Ishikawa (cell line): ENCODE results near the gene PRSS12.

Source experiments
- CEBPB ChIP-seq: IDR thresholded peaks from 2 replicates; pipeline ENCODE4 v1.6.1; 2012
- CREB1 ChIP-seq: IDR thresholded peaks from 2 replicates; pipeline ENCODE4 v1.6.1; 2012; ENCODE audit warnings: low read depth
- EGR1 ChIP-seq: IDR thresholded peaks from 2 replicates; pipeline ENCODE4 v1.6.1; 2012
- EP300 ChIP-seq: IDR thresholded peaks from 2 replicates; pipeline ENCODE4 v1.6.1; 2012; ENCODE audit warnings: borderline replicate concordance
- FOXM1 ChIP-seq: IDR thresholded peaks from 2 replicates; pipeline ENCODE4 v1.6.1; 2012; ENCODE audit warnings: low read depth, borderline replicate concordance
- MAX ChIP-seq: IDR thresholded peaks from 2 replicates; pipeline ENCODE4 v1.6.1; 2012
- NFIC ChIP-seq: IDR thresholded peaks from 2 replicates; pipeline ENCODE4 v1.6.1; 2012
- RAD21 ChIP-seq: IDR thresholded peaks from 2 replicates; pipeline ENCODE4 v1.6.1; 2012; ENCODE audit warnings: low read depth
- REST ChIP-seq: IDR thresholded peaks from 2 replicates; pipeline ENCODE4 v1.6.1; 2012; ENCODE audit warnings: low read depth, mild to moderate bottlenecking
- TAF1 ChIP-seq: IDR thresholded peaks from 2 replicates; pipeline ENCODE4 v1.6.1; 2012; ENCODE audit warnings: low read depth, mild to moderate bottlenecking
- TCF12 ChIP-seq: IDR thresholded peaks from 2 replicates; pipeline ENCODE4 v1.6.1; 2012; ENCODE audit warnings: low read depth
- TEAD4 ChIP-seq: IDR thresholded peaks from 2 replicates; pipeline ENCODE4 v1.6.1; 2012
- USF1 ChIP-seq: IDR thresholded peaks from 2 replicates; pipeline ENCODE4 v1.6.1; 2012
- YY1 ChIP-seq: IDR thresholded peaks from 2 replicates; pipeline ENCODE4 v1.6.1; 2012; ENCODE audit warnings: low read depth
- ZBTB7A ChIP-seq: IDR thresholded peaks from 2 replicates; pipeline ENCODE4 v1.6.1; 2012; ENCODE audit warnings: low read depth

The PRSS12 gene

GRCh38 chr4:118343501-118343900 is 9.3 kb downstream of the PRSS12 start:
- TF ChIP-seq EGR1: no peak
- TF ChIP-seq CEBPB: no peak
- TF ChIP-seq CREB1: no peak
- no peak for TF ChIP-seq USF1
- TF ChIP-seq REST: no peak
- TF ChIP-seq FOXM1: no peak
- no peak for TF ChIP-seq RAD21
- no peak for TF ChIP-seq EP300
- no peak for TF ChIP-seq YY1
- no peak for TF ChIP-seq TEAD4
- TF ChIP-seq TCF12: no peak
- no peak for TF ChIP-seq TAF1
- no peak for TF ChIP-seq NFIC
- TF ChIP-seq ZBTB7A: no peak
- no peak for TF ChIP-seq MAX

- TF ChIP-seq NFIC (no peak), YY1 (no peak), CEBPB (no peak), TEAD4 (no peak), ZBTB7A (no peak), TAF1 (no peak), CREB1 (no peak)
These were observed 12.7 kb downstream of the PRSS12 start for GRCh38 chr4:118340109-118340508.

GRCh38 chr4:118338981-118339765 is 13.6 kb downstream of the PRSS12 start:
- no peak for TF ChIP-seq YY1
- TF ChIP-seq ZBTB7A: no peak
- TF ChIP-seq EP300: peak; percentile 23; the same call in 1 of the 2 replicates
- TF ChIP-seq MAX: no peak
- TF ChIP-seq NFIC: 0 out of 2 replicates have a peak, but pooled peaks have one; percentile 22
- TF ChIP-seq TAF1: no peak
- TF ChIP-seq REST: no peak
- TF ChIP-seq TEAD4: no peak
- TF ChIP-seq TCF12: no peak
- TF ChIP-seq CREB1: no peak
- TF ChIP-seq CEBPB: no peak
- no peak for TF ChIP-seq EGR1
- TF ChIP-seq USF1: no peak
- TF ChIP-seq RAD21: no peak
- TF ChIP-seq FOXM1: peak; percentile 25; the same call in 1 of the 2 replicates

- TF ChIP-seq CEBPB (no peak), RAD21 (no peak), TCF12 (no peak), ZBTB7A (no peak), MAX (no peak), EGR1 (no peak)
These were observed 14.3 kb downstream of the PRSS12 start for GRCh38 chr4:118338518-118338917.

- no peak for TF ChIP-seq CEBPB
- TF ChIP-seq RAD21: no peak
- no peak for TF ChIP-seq NFIC
- TF ChIP-seq USF1: no peak
- TF ChIP-seq TEAD4: no peak
- TF ChIP-seq ZBTB7A: no peak
- TF ChIP-seq YY1: no peak
- TF ChIP-seq CREB1: no peak
- TF ChIP-seq EGR1: no peak
- TF ChIP-seq TCF12: no peak
- no peak for TF ChIP-seq REST
- no peak for TF ChIP-seq TAF1
- no peak for TF ChIP-seq MAX
- no peak for TF ChIP-seq FOXM1
These were observed 14.8 kb downstream of the PRSS12 start for GRCh38 chr4:118337954-118338353.
